Keratinocyte (primary cell): Measurements from ENCODE around the gene MNX1. TPM values are rescaled to one million over a fixed set of nuclear protein-coding genes. Genes with fewer than 3 reads are reported as not detected.
A peak's percentile ranks its signal among the peaks of the same experiment; 100 is the strongest.

Experiments used
- DNase-seq: peaks from one replicate; pipeline ENCODE4 v3.0.0-alpha.2; 2011; ENCODE audit warnings: low read depth, missing footprints, low spot score
- FAIRE-seq: peaks from 2 replicates; lab custom pipeline; 2011; peaks lifted over from hg19 to GRCh38; lab: Jason Lieb, UNC
- H2AFZ ChIP-seq: 2 replicates; pipeline ENCODE4 v1.6.0; 2012; ENCODE audit warnings: low read length, control low read depth, inconsistent platforms; ENCODE audit not compliant: control insufficient read depth
- H3K27ac ChIP-seq: 2 replicates; pipeline ENCODE4 v1.5.1; 2011; ENCODE audit warnings: low read length; ENCODE audit not compliant: control insufficient read depth, insufficient read depth
- H3K27me3 ChIP-seq: 3 replicates; pipeline ENCODE4 v1.6.0; 2011; ENCODE audit warnings: low read length; ENCODE audit not compliant: control insufficient read depth, insufficient read depth; ENCODE audit errors: extremely low read depth
- H3K36me3 ChIP-seq, 2 experiments: 2 replicates in 1 of 2; 3 replicates in 1 of 2; pipeline ENCODE4 v1.5.1; 2011; ENCODE audit warnings: low read length in 2 of 2, mild to moderate bottlenecking in 1 of 2; ENCODE audit not compliant: control insufficient read depth in 2 of 2, insufficient read depth in 2 of 2; ENCODE audit errors: extremely low read depth in 1 of 2
- H3K4me1 ChIP-seq: 3 replicates; pipeline ENCODE4 v1.5.1; 2011; ENCODE audit warnings: low read length; ENCODE audit not compliant: control insufficient read depth, insufficient read depth; ENCODE audit errors: extremely low read depth
- H3K4me2 ChIP-seq: 3 replicates; pipeline ENCODE4 v1.6.0; 2011; ENCODE audit warnings: low read depth, low read length; ENCODE audit not compliant: control insufficient read depth, insufficient read depth; ENCODE audit errors: extremely low read depth
- H3K4me3 ChIP-seq, 3 experiments: fragments of 200-600 bp in 1 of 3; sonication (generic) in 1 of 3; 2 replicates in 2 of 3; 3 replicates in 1 of 3; pipeline ENCODE4 v1.5.1; 2011 to 2016; ENCODE audit warnings: low read length in 3 of 3, mild to moderate bottlenecking in 3 of 3, control low read depth in 2 of 3, inconsistent platforms in 1 of 3, low read depth in 1 of 3, mixed read lengths in 1 of 3, mixed run types in 1 of 3, moderate library complexity in 1 of 3; ENCODE audit not compliant: control insufficient read depth in 2 of 3, insufficient read depth in 2 of 3; ENCODE audit errors: extremely low read depth in 1 of 3
- H3K79me2 ChIP-seq: 2 replicates; pipeline ENCODE4 v1.6.0; 2012; ENCODE audit warnings: low read length; ENCODE audit not compliant: control insufficient read depth, insufficient read depth
- H3K9ac ChIP-seq: 3 replicates; pipeline ENCODE4 v1.6.0; 2011; ENCODE audit warnings: low read length; ENCODE audit not compliant: control insufficient read depth, insufficient read depth; ENCODE audit errors: extremely low read depth
- H3K9me1 ChIP-seq: 3 replicates; pipeline ENCODE4 v1.6.0; 2011; ENCODE audit warnings: low read length; ENCODE audit not compliant: control insufficient read depth, insufficient read depth; ENCODE audit errors: extremely low read depth
- H3K9me3 ChIP-seq: 2 replicates; pipeline ENCODE4 v1.5.1; 2012; ENCODE audit warnings: low read depth, low read length; ENCODE audit not compliant: control insufficient read depth
- H4K20me1 ChIP-seq: 3 replicates; pipeline ENCODE4 v1.6.0; 2011; ENCODE audit warnings: low read length; ENCODE audit not compliant: control insufficient read depth, insufficient read depth; ENCODE audit errors: extremely low read depth
- EZH2 ChIP-seq: IDR thresholded peaks from one replicate; pipeline ENCODE4 v1.6.1; 2012; ENCODE audit warnings: inconsistent platforms, mild to moderate bottlenecking, low read length, moderate library complexity
- dilution Hi-C: fragments of 300-500 bp; cut with MboI; formaldehyde crosslinking; loops from one replicate; pipeline ENCODE4 v1.7.0; 2020; ENCODE audit warnings: low sequenced_read_pairs; ENCODE audit not compliant: extremely low pct_ligation_motif_present
- polyA plus RNA-seq, 5 experiments: library from polyadenylated mRNA; depleted of rRNA in 3 of 5; stranded (reverse) in 3 of 5; stranded (forward) in 1 of 5; unstranded in 1 of 5; fragments of >200 nt; gene quantifications; 1 replicate in 1 of 5; 2 replicates in 3 of 5; 3 replicates in 1 of 5; pipeline versions ENCODE4 v1.2.1 to v1.2.3, GENCODE V29; 2011 to 2012; ENCODE audit warnings: missing spikeins in 2 of 5, low read depth in 1 of 5, low replicate concordance in 1 of 5
- TF ChIP-seq, protein P1 (sequence below), 3 experiments: IDR thresholded peaks in 1 of 3; conservative IDR thresholded peaks in 1 of 3; optimal IDR thresholded peaks in 1 of 3; 2 replicates in 2 of 3; 3 replicates in 1 of 3; pipeline versions ENCODE3 to v1.5.1; 2011; ENCODE audit warnings: low read length in 3 of 3, mild to moderate bottlenecking in 3 of 3, moderate library complexity in 2 of 3, control low read depth in 1 of 3, inconsistent platforms in 1 of 3; ENCODE audit not compliant: insufficient read depth in 2 of 3; ENCODE audit errors: extremely low read depth in 1 of 3

The MNX1 gene
- polyA plus RNA-seq, 1 donor (not counting 4 experiments of a cell fraction or from before 2014, with no cell fraction given): not detected

DNA sequence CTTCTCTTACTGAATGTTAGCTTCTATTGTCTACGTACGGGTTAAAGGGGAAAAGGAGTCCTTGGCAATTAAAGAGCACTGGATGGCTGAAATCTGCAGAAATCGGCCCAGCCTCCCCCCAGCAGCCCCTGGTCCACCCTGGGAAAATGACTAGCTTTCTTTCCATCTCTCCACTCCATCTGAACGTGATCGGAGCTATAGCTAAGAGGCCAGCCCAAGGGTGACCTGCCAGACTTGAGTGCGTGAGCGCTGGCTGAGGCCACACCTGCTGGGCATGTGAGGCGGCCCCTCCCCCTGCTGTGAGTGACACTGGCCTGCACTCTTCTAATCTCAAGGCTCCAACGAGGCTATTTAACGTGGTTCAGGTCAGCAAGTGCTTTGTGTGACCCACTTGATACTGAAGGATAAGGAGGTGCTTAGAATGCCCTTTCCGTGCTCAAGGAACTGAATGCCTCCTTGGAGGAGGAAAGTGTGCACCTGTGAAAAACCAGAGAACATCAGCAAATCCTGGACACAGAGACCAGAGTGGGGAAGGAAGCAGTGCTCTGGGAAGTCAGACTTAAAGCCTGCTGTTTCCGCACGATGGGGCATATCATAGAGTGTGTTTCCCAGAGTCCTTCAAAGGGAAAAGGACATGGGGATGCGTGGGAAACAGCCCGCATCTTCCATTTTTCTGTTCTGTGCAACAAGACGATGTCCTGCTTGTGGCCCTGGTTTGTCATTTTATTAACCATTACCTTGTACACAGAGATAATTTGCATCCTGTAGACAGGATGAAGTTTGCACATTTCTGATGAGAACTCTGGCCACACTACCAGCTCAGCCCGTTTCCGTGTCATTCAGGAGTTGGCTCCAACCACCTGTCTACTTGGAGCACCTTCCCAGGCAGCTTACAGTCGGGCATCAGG is 12.5 kb upstream of the MNX1 start:
- no peak overlapping the region for H2AFZ ChIP-seq
- no peak overlapping the region for H3K9ac ChIP-seq
- H3K79me2 ChIP-seq: no peaks in the 10 kb centered on the region
- no peak overlapping the region for H3K4me3 ChIP-seq
- no peaks in the 10 kb centered on the region for H4K20me1 ChIP-seq
- no peak for TF ChIP-seq EZH2
- TF ChIP-seq, protein P1, sequence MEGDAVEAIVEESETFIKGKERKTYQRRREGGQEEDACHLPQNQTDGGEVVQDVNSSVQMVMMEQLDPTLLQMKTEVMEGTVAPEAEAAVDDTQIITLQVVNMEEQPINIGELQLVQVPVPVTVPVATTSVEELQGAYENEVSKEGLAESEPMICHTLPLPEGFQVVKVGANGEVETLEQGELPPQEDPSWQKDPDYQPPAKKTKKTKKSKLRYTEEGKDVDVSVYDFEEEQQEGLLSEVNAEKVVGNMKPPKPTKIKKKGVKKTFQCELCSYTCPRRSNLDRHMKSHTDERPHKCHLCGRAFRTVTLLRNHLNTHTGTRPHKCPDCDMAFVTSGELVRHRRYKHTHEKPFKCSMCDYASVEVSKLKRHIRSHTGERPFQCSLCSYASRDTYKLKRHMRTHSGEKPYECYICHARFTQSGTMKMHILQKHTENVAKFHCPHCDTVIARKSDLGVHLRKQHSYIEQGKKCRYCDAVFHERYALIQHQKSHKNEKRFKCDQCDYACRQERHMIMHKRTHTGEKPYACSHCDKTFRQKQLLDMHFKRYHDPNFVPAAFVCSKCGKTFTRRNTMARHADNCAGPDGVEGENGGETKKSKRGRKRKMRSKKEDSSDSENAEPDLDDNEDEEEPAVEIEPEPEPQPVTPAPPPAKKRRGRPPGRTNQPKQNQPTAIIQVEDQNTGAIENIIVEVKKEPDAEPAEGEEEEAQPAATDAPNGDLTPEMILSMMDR (optimal IDR thresholded peaks at IDR 0.05 in 1 of 3, IDR thresholded peaks at IDR 0.05 in 1 of 3, conservative IDR thresholded peaks at IDR 0.05 in 1 of 3; ENCODE audit: extremely low read depth in 1 of 3, insufficient read depth in 2 of 3, low read length in 3 of 3): no peak
- H3K27me3 ChIP-seq: peaks cover 55% of the 10 kb centered on the region
- no peaks in the 10 kb centered on the region for H3K9me1 ChIP-seq
- dilution Hi-C loops: no loop called here
- FAIRE-seq (peak; percentile 52), DNase-seq (no peak)
- H3K9me3 ChIP-seq: no peaks in the 10 kb centered on the region
- peaks cover 18% of the 10 kb centered on the region for H3K4me1 ChIP-seq
- no peaks in the 10 kb centered on the region for H3K36me3 ChIP-seq
- H3K4me2 ChIP-seq: no peak overlapping the region
- no peak overlapping the region for H3K27ac ChIP-seq

DNA sequence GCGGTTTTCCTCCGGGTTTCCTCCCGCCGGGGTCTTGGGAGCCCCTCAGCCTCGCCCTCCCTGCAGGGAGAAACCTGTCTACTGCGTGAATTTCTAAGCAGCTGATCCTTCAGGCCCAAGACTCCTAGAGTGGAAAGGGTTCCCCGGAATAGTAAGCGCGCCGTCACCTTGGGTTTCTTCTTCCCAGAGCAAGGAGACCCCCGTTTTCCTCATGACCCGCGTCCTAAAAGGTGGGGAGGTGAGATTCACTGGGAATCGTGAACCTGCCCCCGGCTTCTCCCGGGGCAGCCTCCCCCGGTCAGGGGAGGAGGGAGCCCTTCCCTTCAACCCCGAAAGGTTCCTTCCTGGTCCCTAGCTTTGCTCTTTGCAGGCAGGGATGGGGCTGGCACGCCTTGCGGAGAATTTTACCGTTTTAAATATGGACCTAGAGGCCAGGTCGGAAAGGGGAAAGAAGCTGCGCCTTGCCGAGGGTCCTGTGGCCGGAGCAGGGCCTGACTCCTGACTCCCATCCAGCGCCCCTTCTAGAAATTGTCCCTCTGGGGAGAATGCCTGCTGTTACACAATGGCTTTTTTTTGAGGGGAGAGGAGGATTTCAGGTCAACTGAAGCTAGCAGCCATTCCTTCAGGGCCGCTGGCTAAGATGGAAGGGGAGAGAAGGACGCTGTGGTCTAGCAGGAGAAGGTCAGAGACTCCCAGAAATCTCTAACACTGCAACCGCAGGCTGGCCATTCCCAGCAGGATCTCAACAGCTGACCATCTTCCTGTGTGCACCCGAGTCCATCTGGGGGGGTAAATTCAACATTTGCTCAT is 11.6 kb upstream of the MNX1 start:
- Histone ChIP-seq H3K36me3 (no peaks in the 10 kb centered on the region), H3K4me2 (no peak overlapping the region), H3K4me1 (peaks cover 10% of the 10 kb centered on the region), H3K9me3 (no peaks in the 10 kb centered on the region), H2AFZ (no peak overlapping the region), H3K27ac (no peak overlapping the region), H3K27me3 (peaks cover 64% of the 10 kb centered on the region), H3K79me2 (no peaks in the 10 kb centered on the region), H4K20me1 (no peaks in the 10 kb centered on the region), H3K9me1 (no peaks in the 10 kb centered on the region), H3K9ac (no peak overlapping the region), H3K4me3 (peak overlapping the region in 1 of 3 experiments; percentile 34)
- DNase-seq (no peak), FAIRE-seq (no peak)
- dilution Hi-C loops: no loop called here
- TF ChIP-seq EZH2: no peak
- TF ChIP-seq, protein P1 (optimal IDR thresholded peaks at IDR 0.05 in 1 of 3, IDR thresholded peaks at IDR 0.05 in 1 of 3, conservative IDR thresholded peaks at IDR 0.05 in 1 of 3; ENCODE audit: extremely low read depth in 1 of 3, insufficient read depth in 2 of 3, low read length in 3 of 3): no peak
